NCI-H2081 treated with DMSO at 0.1 percent for 48 hours (cell line): ENCODE measurements around the gene SNX8.
A peak's percentile ranks its signal among the peaks of the same experiment; 100 is the strongest.
"Not testable (repeated sequence)": the region's sequence is repeated elsewhere in the genome, so short reads cannot be mapped to it uniquely, and the experiment has no call there.

Source experiments
- DNase-seq: peaks from one replicate; lab custom pipeline; 2025; lab: John Stamatoyannopoulos, UW

The SNX8 gene

GRCh38 chr7:2314209-2314955 lies at the start of gene SNX8:
Gene SNX8, minus strand, starts transcription at chr7:2314441. Its CDS starts 20 bp downstream, at chr7:2314421.
- DNase-seq = peak; percentile 37

GRCh38 chr7:2362385-2363088 lies 48.3 kb upstream of the SNX8 start:
- DNase-seq = no peak

GRCh38 chr7:2360796-2361195 lies 46.6 kb upstream of the SNX8 start:
- no peak for DNase-seq

GRCh38 chr7:2359610-2360009 lies 45.4 kb upstream of the SNX8 start:
- no peak for DNase-seq

- DNase-seq = no peak
Measured at GRCh38 chr7:2358968-2359527, 44.8 kb upstream of the SNX8 start.

GRCh38 chr7:2357571-2357970 lies 43.3 kb upstream of the SNX8 start:
- no peak for DNase-seq

GRCh38 chr7:2357165-2357564 lies 42.9 kb upstream of the SNX8 start:
- DNase-seq = no peak

GRCh38 chr7:2355705-2356008 lies 41.4 kb upstream of the SNX8 start:
- no peak for DNase-seq

- no peak for DNase-seq
Measured at GRCh38 chr7:2354939-2355704, 40.9 kb upstream of the SNX8 start.

GRCh38 chr7:2354186-2354938 lies 40.1 kb upstream of the SNX8 start, which contains the start of gene EIF3B:
Gene EIF3B, plus strand, starts transcription at chr7:2354827. Its CDS starts 95 bp downstream, at chr7:2354922.
- peak; percentile 84 for DNase-seq

GRCh38 chr7:2353936-2354185 lies 39.6 kb upstream of the SNX8 start:
- peak; percentile 84 for DNase-seq

- DNase-seq = no peak
Measured at GRCh38 chr7:2353113-2353935, 39.1 kb upstream of the SNX8 start.

GRCh38 chr7:2350861-2351260 lies 36.6 kb upstream of the SNX8 start:
- DNase-seq = no peak

GRCh38 chr7:2350055-2350454 lies 35.8 kb upstream of the SNX8 start:
- no peak for DNase-seq

- not testable (repeated sequence) for DNase-seq
Measured at GRCh38 chr7:2347351-2348063, 33.3 kb upstream of the SNX8 start.

GRCh38 chr7:2336626-2337299 lies 22.5 kb upstream of the SNX8 start:
- no peak for DNase-seq

- not testable (repeated sequence) for DNase-seq
Measured at GRCh38 chr7:2332606-2333231, 18.5 kb upstream of the SNX8 start.

- no peak for DNase-seq
Measured at GRCh38 chr7:2331707-2332106, 17.5 kb upstream of the SNX8 start.

GRCh38 chr7:2330493-2330892 lies 16.3 kb upstream of the SNX8 start:
- no peak for DNase-seq
